Calu3 (cell line): ENCODE results near the gene PLEKHB2. TPM values are rescaled to one million over a fixed set of nuclear protein-coding genes. Genes with fewer than 3 reads are reported as not detected.

ENCODE experiments used
- BruUV-seq: library from RNA; stranded (reverse); fragments of 400-500 nt; replicated peaks from 2 replicates; lab custom pipeline; 2021; lab: Mats Ljungman, UMichigan
- CTCF ChIA-PET: fragments of 300-600 bp; sonication (Branson Sonifier 250); formaldehyde crosslinking; loops from one replicate; lab custom pipeline; 2022; ENCODE audit warnings: antibody characterized with exemption; lab: Charles Lee
- DNase-seq: peaks from one replicate; pipeline ENCODE4 v3.0.0; 2022
- H3K27ac Mint-ChIP-seq: one replicate; pipeline ENCODE4 v1.8.0; 2022; ENCODE audit warnings: mixed read lengths; ENCODE audit not compliant: unreplicated experiment
- H3K27me3 Mint-ChIP-seq: one replicate; pipeline ENCODE4 v1.8.0; 2022; ENCODE audit warnings: mixed read lengths; ENCODE audit not compliant: unreplicated experiment
- H3K36me3 Mint-ChIP-seq: one replicate; pipeline ENCODE4 v1.8.0; 2022; ENCODE audit warnings: mild to moderate bottlenecking, moderate library complexity, mixed read lengths; ENCODE audit not compliant: insufficient read depth, unreplicated experiment
- H3K4me1 Mint-ChIP-seq: one replicate; pipeline ENCODE4 v1.8.0; 2022; ENCODE audit warnings: mild to moderate bottlenecking, low read depth, mixed read lengths; ENCODE audit not compliant: unreplicated experiment
- H3K4me3 Mint-ChIP-seq: one replicate; pipeline ENCODE4 v1.8.0; 2022; ENCODE audit warnings: mild to moderate bottlenecking, low read depth, moderate library complexity, mixed read lengths; ENCODE audit not compliant: unreplicated experiment
- H3K9me3 Mint-ChIP-seq: one replicate; pipeline ENCODE4 v1.8.0; 2022; ENCODE audit warnings: low read depth, mixed read lengths; ENCODE audit not compliant: unreplicated experiment
- CTCF ChIP-seq: fragments of 200-600 bp; IDR thresholded peaks from one replicate; pipeline ENCODE4 v1.8.0; 2022; ENCODE audit warnings: antibody characterized with exemption; ENCODE audit not compliant: unreplicated experiment
- intact Hi-C: fragments of 100-400 bp; cut with micrococcal nuclease; formaldehyde crosslinking; loops from one replicate; pipeline ENCODE4 v1.10.0; 2022; ENCODE audit not compliant: unreplicated experiment
- total RNA-seq: library from RNA; stranded (reverse); gene quantifications from 2 replicates; pipeline ENCODE4 v1.2.3, GENCODE V29; 2022

Gene PLEKHB2
- total RNA-seq, 1 experiment from 2014 or later, result 113 TPM

GRCh38 chr2:131115752-131116151, 10.6 kb downstream of the PLEKHB2 start:
- TF ChIP-seq CTCF, result no peak
- no peak overlapping the region for H3K27ac Mint-ChIP-seq
- no peak for DNase-seq
- no peaks in the 10 kb centered on the region for H3K9me3 Mint-ChIP-seq
- no TSS peak for BruUV-seq
- peaks cover 40% of the 10 kb centered on the region for H3K4me1 Mint-ChIP-seq
- H3K4me3 Mint-ChIP-seq, result no peak overlapping the region
- no peaks in the 10 kb centered on the region for H3K27me3 Mint-ChIP-seq
- intact Hi-C loops, result no loop called here
- peaks cover 38% of the 10 kb centered on the region for H3K36me3 Mint-ChIP-seq
- CTCF ChIA-PET, result no interaction called here

GRCh38 chr2:131120815-131121317, 15.7 kb downstream of the PLEKHB2 start:
- CTCF ChIA-PET, result no interaction called here
- Mint-ChIP-seq H3K9me3 (no peaks in the 10 kb centered on the region), H3K36me3 (peaks cover 47% of the 10 kb centered on the region), H3K27ac (no peak overlapping the region), H3K27me3 (no peaks in the 10 kb centered on the region), H3K4me1 (peaks cover 7% of the 10 kb centered on the region), H3K4me3 (no peak overlapping the region)
- no peak for TF ChIP-seq CTCF
- no peak for DNase-seq
- BruUV-seq, result no TSS peak
- intact Hi-C loops, result no loop called here

GRCh38 chr2:131121464-131121863, 16.3 kb downstream of the PLEKHB2 start:
- no peak for DNase-seq
- intact Hi-C loops, result no loop called here
- peaks cover 52% of the 10 kb centered on the region for H3K36me3 Mint-ChIP-seq
- H3K9me3 Mint-ChIP-seq, result no peaks in the 10 kb centered on the region
- TF ChIP-seq CTCF, result no peak
- H3K27me3 Mint-ChIP-seq, result no peaks in the 10 kb centered on the region
- no TSS peak for BruUV-seq
- CTCF ChIA-PET, result no interaction called here
- no peak overlapping the region for H3K27ac Mint-ChIP-seq
- H3K4me3 Mint-ChIP-seq, result no peak overlapping the region
- peaks cover 7% of the 10 kb centered on the region for H3K4me1 Mint-ChIP-seq

- H3K4me1 Mint-ChIP-seq, result peaks cover 7% of the 10 kb centered on the region
Measured at GRCh38 chr2:131122496-131122895, 17.4 kb downstream of the PLEKHB2 start.

More at GRCh38 chr2:131122496-131122895, 17.4 kb downstream of the PLEKHB2 start:
- H3K9me3 Mint-ChIP-seq, result no peaks in the 10 kb centered on the region
- no peak for DNase-seq
- H3K4me3 Mint-ChIP-seq, result no peak overlapping the region
- CTCF ChIA-PET, result no interaction called here
- H3K36me3 Mint-ChIP-seq, result peaks cover 52% of the 10 kb centered on the region
- H3K27ac Mint-ChIP-seq, result no peak overlapping the region
- H3K27me3 Mint-ChIP-seq, result no peaks in the 10 kb centered on the region
- TF ChIP-seq CTCF, result no peak
- no TSS peak for BruUV-seq
- intact Hi-C loops, result no loop called here
